Thoracic aorta (tissue), 2 donors: ENCODE data around the gene TRAPPC2. TPM values are rescaled to one million over a fixed set of nuclear protein-coding genes. Genes with fewer than 3 reads are reported as not detected.

Experiments used
- ATAC-seq: fragments of 150-250 bp; one replicate; pipeline ENCODE4 v1.8.0; 2017; ENCODE audit warnings: low read depth; ENCODE audit not compliant: insufficient number of reproducible peaks, low FRiP score
- DNase-seq: peaks from one replicate; pipeline ENCODE4 v3.0.0-alpha.2; 2020; ENCODE audit warnings: low spot score
- H3K27ac ChIP-seq, 2 donors: fragments of 200-600 bp; sonication (generic); 1 replicate in 1 of 2; 2 replicates in 1 of 2; pipeline ENCODE4 v1.5.1; 2016; ENCODE audit warnings: mild to moderate bottlenecking in 2 of 2, moderate library complexity in 2 of 2
- H3K27me3 ChIP-seq: fragments of 200-600 bp; sonication (generic); replicated peaks from 2 replicates; pipeline ENCODE4 v1.6.0; 2016; ENCODE audit warnings: mild to moderate bottlenecking; ENCODE audit not compliant: insufficient read depth
- H3K36me3 ChIP-seq: fragments of 200-600 bp; sonication (generic); one replicate; pipeline ENCODE4 v1.5.1; 2016
- H3K4me1 ChIP-seq, 2 donors: fragments of 200-600 bp; sonication (generic); 1 replicate in 1 of 2; 2 replicates in 1 of 2; pipeline versions ENCODE4 v1.5.1 to v1.6.0; 2016; ENCODE audit warnings: low read depth in 2 of 2, mild to moderate bottlenecking in 1 of 2; ENCODE audit not compliant: control insufficient read depth in 1 of 2
- H3K4me3 ChIP-seq: fragments of 200-600 bp; sonication (generic); 2 replicates; pipeline ENCODE4 v1.5.1; 2016; ENCODE audit warnings: mild to moderate bottlenecking
- H3K9me3 ChIP-seq: fragments of 200-600 bp; sonication (generic); 2 replicates; pipeline ENCODE4 v1.5.1; 2016
- CTCF ChIP-seq: fragments of 200-600 bp; sonication (generic); IDR thresholded peaks from one replicate; pipeline ENCODE4 v1.5.1; 2019; ENCODE audit warnings: antibody characterized with exemption
- total RNA-seq, 2 donors: library from RNA; depleted of rRNA; stranded (reverse); fragments of >200 nt; gene quantifications; one replicate each; pipeline versions ENCODE4 v1.1.0 to v1.2.3, GENCODE V29; 2016

Gene TRAPPC2
- total RNA-seq, 2 donors from 2014 or later: 15.0 to 24.2 TPM

- ATAC-seq (no peak), DNase-seq (no peak)
- Histone ChIP-seq H3K4me3 (no peak overlapping the region), H3K4me1 (no peaks in the 10 kb centered on the region), H3K9me3 (no peaks in the 10 kb centered on the region), H3K36me3 (peaks cover 2% of the 10 kb centered on the region), H3K27me3 (no peaks in the 10 kb centered on the region), H3K27ac (no peak overlapping the region)
- TF ChIP-seq CTCF: no peak
Measured at GRCh38 chrX:13755254-13755653, 20.8 kb upstream of the TRAPPC2 start.

GRCh38 chrX:13754765-13755164 lies 20.3 kb upstream of the TRAPPC2 start:
- Histone ChIP-seq H3K27me3 (no peaks in the 10 kb centered on the region), H3K9me3 (no peaks in the 10 kb centered on the region), H3K27ac (no peak overlapping the region), H3K4me1 (no peaks in the 10 kb centered on the region), H3K4me3 (no peak overlapping the region), H3K36me3 (peaks cover 2% of the 10 kb centered on the region)
- TF ChIP-seq CTCF: no peak
- DNase-seq (no peak), ATAC-seq (no peak)

- DNase-seq (no peak), ATAC-seq (no peak)
- H3K4me3 ChIP-seq: no peak overlapping the region
- H3K27me3 ChIP-seq: no peaks in the 10 kb centered on the region
- no peaks in the 10 kb centered on the region for H3K4me1 ChIP-seq
- no peaks in the 10 kb centered on the region for H3K9me3 ChIP-seq
- TF ChIP-seq CTCF: no peak
- no peak overlapping the region for H3K27ac ChIP-seq
- H3K36me3 ChIP-seq: peaks cover 2% of the 10 kb centered on the region
Measured at GRCh38 chrX:13752646-13753045, 18.2 kb upstream of the TRAPPC2 start.

GRCh38 chrX:13752141-13752540 lies 17.7 kb upstream of the TRAPPC2 start:
- ATAC-seq: no peak
- no peak for TF ChIP-seq CTCF
- Histone ChIP-seq H3K36me3 (no peaks in the 10 kb centered on the region), H3K4me3 (no peak overlapping the region), H3K9me3 (no peaks in the 10 kb centered on the region), H3K27me3 (no peaks in the 10 kb centered on the region), H3K27ac (no peak overlapping the region), H3K4me1 (no peaks in the 10 kb centered on the region)
- DNase-seq: no peak

GRCh38 chrX:13750812-13751211 lies 16.4 kb upstream of the TRAPPC2 start:
- Histone ChIP-seq H3K27me3 (no peaks in the 10 kb centered on the region), H3K27ac (no peak overlapping the region), H3K9me3 (no peaks in the 10 kb centered on the region), H3K4me1 (no peaks in the 10 kb centered on the region), H3K36me3 (no peaks in the 10 kb centered on the region), H3K4me3 (no peak overlapping the region)
- ATAC-seq (no peak), DNase-seq (no peak)
- no peak for TF ChIP-seq CTCF
